Smooth muscle cell (in vitro differentiated cells): ENCODE measurements around the gene LILRB3. TPM values are rescaled to one million over a fixed set of nuclear protein-coding genes. Genes with fewer than 3 reads are reported as not detected.
"Not testable (repeated sequence)": the region's sequence is repeated elsewhere in the genome, so short reads cannot be mapped to it uniquely, and the experiment has no call there.

Experiments
- DNase-seq: peaks from one replicate; lab custom pipeline; 2025; ENCODE audit not compliant: unreplicated experiment; lab: John Stamatoyannopoulos, UW
- H2AFZ ChIP-seq: fragments of 200-600 bp; sonication (generic); 2 replicates; pipeline ENCODE4 v1.6.0; 2016; ENCODE audit warnings: antibody characterized with exemption, low read depth, mild to moderate bottlenecking
- H3F3A ChIP-seq: fragments of 200-600 bp; sonication (generic); 2 replicates; pipeline ENCODE4 v1.6.0; 2017; ENCODE audit warnings: antibody characterized with exemption, low read depth
- H3K27ac ChIP-seq: fragments of 200-600 bp; sonication (generic); 2 replicates; pipeline ENCODE4 v1.5.1; 2016; ENCODE audit warnings: low read depth, mild to moderate bottlenecking
- H3K27me3 ChIP-seq: fragments of 200-600 bp; sonication (generic); 2 replicates; pipeline ENCODE4 v1.6.1; 2016; ENCODE audit warnings: low read depth, mild to moderate bottlenecking
- H3K36me3 ChIP-seq: fragments of 200-600 bp; sonication (generic); 2 replicates; pipeline ENCODE4 v1.5.1; 2016; ENCODE audit warnings: low read depth
- H3K4me1 ChIP-seq: fragments of 200-600 bp; sonication (generic); 2 replicates; pipeline ENCODE4 v1.5.1; 2016; ENCODE audit warnings: low read depth
- H3K4me2 ChIP-seq: fragments of 200-600 bp; sonication (generic); 2 replicates; pipeline ENCODE4 v1.6.0; 2016; ENCODE audit warnings: mild to moderate bottlenecking
- H3K4me3 ChIP-seq: fragments of 200-600 bp; sonication (generic); 2 replicates; pipeline ENCODE4 v1.5.1; 2016; ENCODE audit warnings: mild to moderate bottlenecking
- H3K79me2 ChIP-seq: fragments of 200-600 bp; sonication (generic); 2 replicates; pipeline ENCODE4 v1.6.0; 2016; ENCODE audit warnings: low read depth, mild to moderate bottlenecking
- H3K9ac ChIP-seq: fragments of 200-600 bp; sonication (generic); 2 replicates; pipeline ENCODE4 v1.6.0; 2016; ENCODE audit warnings: low read depth
- H3K9me3 ChIP-seq: fragments of 200-600 bp; sonication (generic); replicated peaks from 2 replicates; pipeline ENCODE4 v1.5.1; 2016; ENCODE audit warnings: low read depth
- H4K20me1 ChIP-seq: fragments of 200-600 bp; sonication (generic); 2 replicates; pipeline ENCODE4 v1.6.0; 2016; ENCODE audit warnings: low read depth
- WGBS: methylation state at CpG from one replicate; pipeline ENCODE4 v1.1.7; 2016; ENCODE audit warnings: low lambda C conversion rate; 5-methylcytosine and 5-hydroxymethylcytosine counted together
- polyA plus RNA-seq: library from polyadenylated mRNA; unstranded; fragments of >200 nt; fragmentation: Nextera tagmentation; extraction: Ambion mirVana; gene quantifications from 2 replicates; pipeline ENCODE4 v1.2.1, GENCODE V29; 2016
- total RNA-seq: library from RNA; depleted of rRNA; stranded (reverse); fragments of >200 nt; gene quantifications from 2 replicates; pipeline ENCODE4 v1.2.3, GENCODE V29; 2014
- TF ChIP-seq, protein P1 (sequence below): fragments of 200-600 bp; sonication (generic); IDR thresholded peaks from 2 replicates; pipeline ENCODE4 v1.5.1; 2017; ENCODE audit warnings: borderline replicate concordance, mild to moderate bottlenecking, antibody characterized with exemption; ENCODE audit not compliant: insufficient read depth, poor library complexity, severe bottlenecking

The LILRB3 gene
- total and polyA plus RNA-seq, 2 experiments from 2014 or later: 0.06 TPM; not detected in 1

DNA sequence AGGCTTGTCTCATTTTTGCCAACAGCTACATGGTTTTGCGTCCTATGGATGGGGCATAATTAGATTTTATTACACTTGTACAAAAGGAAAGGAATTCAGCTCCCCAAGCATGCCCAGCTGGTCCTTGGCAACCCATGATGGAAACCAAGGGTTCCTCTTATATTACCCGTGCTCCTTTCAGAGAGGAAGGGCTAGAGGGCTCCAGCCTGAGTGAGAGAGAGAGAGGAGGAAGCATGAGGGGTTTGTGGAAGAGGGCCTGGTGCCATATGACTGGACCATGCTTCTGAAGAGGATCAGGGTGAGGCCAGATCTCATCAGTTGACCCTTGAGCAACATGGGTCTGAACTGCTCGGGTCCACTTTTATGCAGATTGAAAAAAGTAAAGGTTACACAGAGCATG, 25.7 kb downstream of the LILRB3 start:
- peaks cover 22% of the 10 kb centered on the region for H3F3A ChIP-seq
- no peak for DNase-seq
- peaks cover 32% of the 10 kb centered on the region for H3K79me2 ChIP-seq
- no peak overlapping the region for H3K4me2 ChIP-seq
- no peaks in the 10 kb centered on the region for H3K9me3 ChIP-seq
- no peak overlapping the region for H3K9ac ChIP-seq
- 87% methylated on average over 3 of the region's 3 CpGs for WGBS
- H3K4me3 ChIP-seq: no peak overlapping the region
- TF ChIP-seq, protein P1, sequence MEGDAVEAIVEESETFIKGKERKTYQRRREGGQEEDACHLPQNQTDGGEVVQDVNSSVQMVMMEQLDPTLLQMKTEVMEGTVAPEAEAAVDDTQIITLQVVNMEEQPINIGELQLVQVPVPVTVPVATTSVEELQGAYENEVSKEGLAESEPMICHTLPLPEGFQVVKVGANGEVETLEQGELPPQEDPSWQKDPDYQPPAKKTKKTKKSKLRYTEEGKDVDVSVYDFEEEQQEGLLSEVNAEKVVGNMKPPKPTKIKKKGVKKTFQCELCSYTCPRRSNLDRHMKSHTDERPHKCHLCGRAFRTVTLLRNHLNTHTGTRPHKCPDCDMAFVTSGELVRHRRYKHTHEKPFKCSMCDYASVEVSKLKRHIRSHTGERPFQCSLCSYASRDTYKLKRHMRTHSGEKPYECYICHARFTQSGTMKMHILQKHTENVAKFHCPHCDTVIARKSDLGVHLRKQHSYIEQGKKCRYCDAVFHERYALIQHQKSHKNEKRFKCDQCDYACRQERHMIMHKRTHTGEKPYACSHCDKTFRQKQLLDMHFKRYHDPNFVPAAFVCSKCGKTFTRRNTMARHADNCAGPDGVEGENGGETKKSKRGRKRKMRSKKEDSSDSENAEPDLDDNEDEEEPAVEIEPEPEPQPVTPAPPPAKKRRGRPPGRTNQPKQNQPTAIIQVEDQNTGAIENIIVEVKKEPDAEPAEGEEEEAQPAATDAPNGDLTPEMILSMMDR: no peak
- H3K27me3 ChIP-seq: no peaks in the 10 kb centered on the region
- peaks cover 9% of the 10 kb centered on the region for H3K4me1 ChIP-seq
- no peak overlapping the region for H3K27ac ChIP-seq
- no peak overlapping the region for H2AFZ ChIP-seq
- no peaks in the 10 kb centered on the region for H3K36me3 ChIP-seq
- peaks cover 11% of the 10 kb centered on the region for H4K20me1 ChIP-seq

DNA sequence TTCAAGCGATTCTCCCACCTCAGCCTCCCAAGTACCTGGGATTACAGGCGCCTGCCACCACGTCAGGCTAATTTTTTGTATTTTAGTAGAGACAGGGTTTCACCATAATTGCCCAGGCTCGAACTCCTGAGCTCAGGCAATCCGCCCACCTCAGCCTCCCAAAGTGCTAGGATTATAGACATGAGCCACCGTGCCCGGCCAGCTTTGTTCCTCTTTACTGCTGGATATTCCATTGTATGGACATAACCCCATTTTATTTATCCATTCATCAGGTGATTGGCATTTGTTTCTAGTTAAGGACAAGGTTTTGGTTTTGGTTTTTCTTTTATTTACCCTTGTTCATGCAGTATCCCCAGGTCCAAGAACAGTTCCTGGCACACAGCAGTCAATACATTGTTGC, 26.3 kb downstream of the LILRB3 start:
- H3F3A ChIP-seq: peaks cover 18% of the 10 kb centered on the region
- no peak overlapping the region for H3K4me3 ChIP-seq
- 96% methylated on average over 7 of the region's 7 CpGs for WGBS
- peaks cover 3% of the 10 kb centered on the region for H3K4me1 ChIP-seq
- no peaks in the 10 kb centered on the region for H3K9me3 ChIP-seq
- no peak overlapping the region for H3K4me2 ChIP-seq
- H3K79me2 ChIP-seq: peaks cover 26% of the 10 kb centered on the region
- peaks cover 6% of the 10 kb centered on the region for H4K20me1 ChIP-seq
- no peaks in the 10 kb centered on the region for H3K27me3 ChIP-seq
- H2AFZ ChIP-seq: no peak overlapping the region
- H3K36me3 ChIP-seq: no peaks in the 10 kb centered on the region
- no peak overlapping the region for H3K27ac ChIP-seq
- no peak for DNase-seq
- TF ChIP-seq, protein P1: no peak
- no peak overlapping the region for H3K9ac ChIP-seq

DNA sequence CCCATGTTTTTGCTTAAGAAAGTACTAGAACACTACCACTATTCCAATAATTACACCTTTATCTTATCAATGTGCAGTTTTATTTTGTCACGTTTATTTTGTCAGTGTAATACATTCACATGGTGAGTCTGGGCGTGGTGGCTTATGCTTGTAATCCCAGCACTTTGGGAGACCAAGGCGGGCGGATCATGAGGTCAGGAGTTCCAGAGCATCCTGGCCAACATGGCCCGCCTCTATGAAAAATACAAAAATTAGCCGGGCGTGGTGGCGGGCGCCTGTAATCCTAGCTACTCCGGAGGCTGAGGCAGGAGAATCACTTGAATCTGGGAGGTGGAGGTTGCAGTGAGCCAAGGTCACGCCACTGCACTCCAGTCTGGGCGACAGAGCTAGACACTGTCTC, 28.3 kb downstream of the LILRB3 start:
- Histone ChIP-seq H3K79me2 (peaks cover 18% of the 10 kb centered on the region), H3F3A (peaks cover 16% of the 10 kb centered on the region)
- DNase-seq, H2AFZ ChIP-seq, H3K27ac ChIP-seq, H3K36me3 ChIP-seq, H3K27me3 ChIP-seq, H3K9ac ChIP-seq, H3K4me1 ChIP-seq, H3K4me3 ChIP-seq, H3K4me2 ChIP-seq, H3K9me3 ChIP-seq, H4K20me1 ChIP-seq: not testable (repeated sequence)
- 97% methylated on average over 12 of the region's 12 CpGs for WGBS

DNA sequence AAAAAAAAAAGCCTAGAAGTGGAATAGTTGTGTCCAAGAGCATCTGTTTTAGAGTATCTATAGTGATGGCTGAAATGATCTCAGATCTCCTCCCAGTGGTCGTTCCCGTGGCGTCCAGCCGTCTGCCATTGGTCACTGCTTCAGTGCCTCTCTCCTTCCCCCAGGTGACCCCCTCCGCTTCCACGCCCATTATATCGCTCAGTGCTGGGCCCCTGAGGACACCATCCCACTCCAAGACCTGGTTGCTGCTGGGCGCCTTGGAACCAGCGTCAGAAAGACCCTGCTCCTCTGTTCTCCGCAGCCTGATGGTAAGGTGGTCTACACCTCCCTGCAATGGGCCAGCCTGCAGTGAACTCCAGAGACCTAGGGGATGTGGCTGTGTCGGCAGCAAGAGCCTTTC, 29.8 kb downstream of the LILRB3 start:
- Histone ChIP-seq H3K79me2 (peaks cover 25% of the 10 kb centered on the region), H3F3A (peaks cover 11% of the 10 kb centered on the region), H3K9ac (no peak overlapping the region), H4K20me1 (peaks cover 4% of the 10 kb centered on the region), H3K36me3 (no peaks in the 10 kb centered on the region), H3K27me3 (no peaks in the 10 kb centered on the region), H3K4me3 (no peak overlapping the region), H3K4me1 (peaks cover 5% of the 10 kb centered on the region), H3K4me2 (no peak overlapping the region), H3K9me3 (no peaks in the 10 kb centered on the region), H3K27ac (no peak overlapping the region), H2AFZ (no peak overlapping the region)
- TF ChIP-seq, protein P1: no peak
- DNase-seq: no peak
- WGBS: 97% methylated on average over 11 of the region's 11 CpGs
